Fibroblast of skin of right biceps (primary cell): ENCODE measurements around the gene MTM1.

Experiments
- DNase-seq: peaks from one replicate; pipeline ENCODE4 v3.0.0-alpha.2; 2013

MTM1 gene

DNA sequence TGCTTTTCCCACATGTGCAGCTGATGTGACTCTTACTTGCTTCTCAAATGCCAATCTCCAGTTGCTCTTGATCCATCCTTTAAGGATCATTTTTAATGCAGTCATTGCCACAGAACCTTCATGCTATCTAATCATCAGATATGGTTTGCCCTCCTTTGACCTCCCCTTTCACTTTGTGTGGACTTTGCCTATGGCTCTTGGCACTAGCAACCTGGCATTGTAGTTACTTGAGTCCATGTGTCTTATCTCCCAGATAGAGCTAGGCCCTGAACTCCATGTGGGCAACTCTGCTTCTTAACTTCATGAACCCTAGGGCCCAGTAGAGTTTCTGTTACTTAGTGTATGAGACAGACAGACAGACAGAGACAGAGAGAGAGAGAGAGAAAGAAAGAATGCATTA, 41.6 kb downstream of the MTM1 start:
- no peak for DNase-seq

DNA sequence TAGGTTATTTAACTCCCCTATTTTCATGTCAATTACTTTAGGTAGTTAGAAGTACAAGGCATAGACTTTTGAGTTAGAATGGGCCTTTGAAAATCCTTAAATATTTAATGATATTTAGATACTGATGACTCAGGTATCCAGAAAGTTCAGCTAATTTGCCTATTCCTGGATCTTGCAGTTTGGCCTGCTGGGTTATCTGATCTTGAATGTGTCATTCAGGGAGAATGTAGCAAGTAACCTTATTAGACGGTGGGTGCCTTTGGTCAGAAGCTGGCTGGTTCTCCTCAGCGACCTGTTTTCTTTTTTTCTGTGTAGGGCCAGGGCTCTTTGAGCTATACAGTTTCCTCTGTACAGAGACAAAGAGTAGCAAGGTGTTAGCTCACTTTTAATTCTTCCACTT, 42.0 kb downstream of the MTM1 start:
- peak; percentile 4 for DNase-seq

DNA sequence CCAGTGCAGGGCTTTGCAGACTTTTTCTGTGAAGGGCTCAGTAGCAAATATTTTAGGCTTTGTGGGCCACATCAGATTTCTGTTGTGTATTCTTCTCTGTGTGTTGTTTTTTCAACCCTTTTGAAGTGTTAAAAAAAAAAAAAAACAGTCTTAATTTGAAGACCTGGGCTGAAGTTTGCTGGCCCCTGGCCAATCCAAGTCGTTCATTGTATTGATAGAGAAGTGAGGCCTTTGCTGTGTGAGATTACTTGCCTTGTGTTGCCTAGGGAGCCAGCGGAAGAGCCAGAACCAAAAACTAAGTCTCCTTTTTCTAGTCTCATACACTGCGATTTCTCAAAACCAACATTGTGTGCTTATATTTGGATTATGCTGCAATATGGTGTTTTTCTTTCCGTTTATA, 46.9 kb downstream of the MTM1 start:
- no peak for DNase-seq

DNA sequence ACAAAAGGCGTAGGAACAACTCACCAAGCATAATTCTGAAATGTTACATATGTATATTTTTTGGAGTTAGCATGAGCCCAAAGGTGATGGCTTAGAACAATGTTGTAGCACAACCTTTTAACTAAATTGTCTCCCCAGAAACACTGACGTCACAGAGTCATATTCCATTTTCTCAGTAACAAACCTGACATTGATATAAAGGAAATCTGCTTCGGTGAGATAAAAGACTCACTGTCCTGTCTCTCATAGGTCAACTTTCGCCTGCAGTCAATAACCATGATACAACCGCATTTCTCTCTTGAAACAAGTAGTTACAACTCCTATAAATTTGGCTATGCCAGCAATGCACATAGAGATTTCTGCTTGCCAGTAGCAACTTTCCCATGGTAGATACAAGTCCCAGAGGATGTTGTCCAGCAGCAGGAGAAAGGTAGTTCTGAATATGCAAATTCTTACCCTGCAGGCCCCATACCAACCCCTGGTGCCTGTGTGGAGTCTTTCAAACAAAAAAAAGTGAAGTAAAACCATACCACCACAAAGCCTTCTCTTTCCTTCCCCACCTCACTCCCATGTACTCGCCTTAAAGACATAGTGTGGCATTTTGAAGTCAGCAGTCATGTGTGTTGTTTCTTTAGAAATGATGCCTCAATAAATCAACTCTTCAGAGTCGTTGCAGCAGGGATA, 47.9 kb downstream of the MTM1 start:
- DNase-seq: no peak

DNA sequence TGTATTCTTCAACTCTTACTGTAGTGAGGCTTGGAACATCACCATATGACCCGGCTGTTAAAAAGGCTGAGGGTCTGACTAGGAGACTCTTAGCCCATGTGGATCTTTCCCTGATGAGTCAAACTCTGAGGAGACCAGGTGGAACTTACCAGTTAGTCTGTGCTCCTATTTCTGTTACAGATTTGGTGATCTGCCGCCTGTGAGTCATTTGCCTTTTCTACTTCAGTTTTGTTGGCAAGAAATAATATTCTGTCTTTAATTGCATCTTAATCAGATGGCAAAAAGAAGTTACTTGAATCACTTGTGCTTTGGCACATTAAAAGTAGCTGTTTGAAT, 48.4 kb downstream of the MTM1 start:
- peak; percentile 2 for DNase-seq

DNA sequence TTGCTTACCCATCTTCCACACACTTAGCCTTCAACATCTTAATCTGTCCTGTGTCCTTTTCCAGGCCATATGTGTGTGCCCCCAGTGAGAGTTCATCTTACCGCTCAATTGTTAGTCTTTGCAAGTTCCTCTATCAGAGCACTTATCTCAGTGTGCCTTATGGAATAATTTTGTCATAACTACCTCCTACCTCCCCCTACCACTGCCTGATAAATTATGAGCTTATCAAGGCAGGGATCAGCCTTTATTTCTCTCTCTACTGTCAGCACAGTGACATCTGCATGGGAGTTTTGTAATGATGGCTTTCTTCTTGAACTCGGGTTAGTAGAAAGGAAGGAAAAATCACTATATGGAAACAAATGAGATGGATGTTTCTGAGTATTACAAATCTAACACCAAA, 53.2 kb downstream of the MTM1 start:
- no peak for DNase-seq

DNA sequence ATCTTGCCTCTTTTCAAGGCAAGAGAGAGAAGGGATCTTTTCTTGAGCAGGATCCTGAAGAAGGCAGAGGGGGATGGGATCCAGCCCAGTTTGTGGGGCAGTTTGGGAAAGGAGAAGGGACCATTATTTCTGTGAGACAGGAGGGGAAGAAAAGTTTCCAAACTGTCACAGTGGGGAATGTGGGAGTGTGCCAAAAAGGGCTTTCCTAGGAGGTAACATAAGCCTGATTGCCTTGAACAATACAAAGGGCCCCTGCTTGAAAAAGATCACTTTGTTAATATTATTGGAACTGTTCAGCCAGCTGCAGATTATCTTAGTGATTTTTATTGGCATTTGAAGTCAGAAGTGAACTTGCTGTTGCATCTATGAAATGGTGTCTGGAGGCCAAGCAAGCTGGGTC, 55.2 kb downstream of the MTM1 start:
- DNase-seq: no peak

DNA sequence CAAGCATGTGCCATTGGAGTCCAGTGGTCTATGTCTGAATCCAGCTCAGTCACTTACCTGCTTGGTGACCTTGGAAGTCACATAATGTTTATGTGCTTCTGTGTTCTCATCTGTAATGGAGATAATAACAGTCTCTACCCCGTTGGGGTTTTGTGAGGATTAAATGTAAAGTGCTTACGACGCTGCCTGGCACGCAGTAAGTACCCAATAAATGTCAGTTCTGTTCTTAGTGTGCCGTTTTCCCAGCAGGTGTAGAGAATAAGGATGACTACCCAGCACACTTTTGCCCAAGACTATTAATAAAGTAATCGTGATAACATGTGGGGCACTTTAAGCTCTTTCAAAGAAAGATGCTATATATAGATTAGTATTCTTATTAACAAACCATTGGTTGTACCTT, 56.7 kb downstream of the MTM1 start:
- no peak for DNase-seq

DNA sequence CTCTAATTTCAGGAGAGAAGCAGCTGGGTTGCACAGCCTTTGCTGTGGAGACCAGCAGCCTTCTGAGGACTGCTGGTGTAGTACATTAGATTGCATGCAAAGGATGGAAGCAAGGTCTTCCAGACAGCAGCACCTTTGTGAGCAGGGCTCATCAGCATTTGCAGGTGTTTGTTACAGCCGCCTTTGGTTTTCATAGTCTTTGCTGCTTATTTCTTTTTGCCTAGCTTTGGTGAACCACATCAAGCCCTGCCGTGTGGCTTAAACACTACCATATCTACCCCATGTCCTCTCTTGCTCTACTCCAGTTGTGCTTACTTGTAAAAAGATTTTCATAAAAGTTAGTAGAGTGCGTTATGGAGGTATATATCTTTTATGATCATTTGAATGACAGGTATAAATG, 57.5 kb downstream of the MTM1 start:
- no peak for DNase-seq

DNA sequence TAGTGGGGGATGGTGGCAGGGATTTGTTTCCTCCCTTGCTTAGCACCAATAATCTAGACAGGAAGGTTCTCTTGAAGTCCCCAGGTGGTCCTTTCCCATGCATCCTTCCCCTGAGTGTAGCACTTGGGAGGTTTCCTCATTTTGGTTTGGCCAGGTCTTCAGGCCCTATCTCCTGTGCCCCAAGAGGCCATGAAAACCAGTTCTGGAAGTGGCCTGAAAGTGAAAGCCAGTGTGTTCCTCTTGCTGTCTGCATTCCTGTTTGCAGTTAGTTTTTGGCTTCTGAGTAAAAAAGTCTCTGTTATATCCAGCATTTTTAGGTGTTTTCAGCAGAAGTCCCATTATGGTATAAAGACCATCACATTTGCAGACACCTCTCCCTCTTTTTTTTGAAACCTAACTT, 59.5 kb downstream of the MTM1 start:
- DNase-seq: no peak

DNA sequence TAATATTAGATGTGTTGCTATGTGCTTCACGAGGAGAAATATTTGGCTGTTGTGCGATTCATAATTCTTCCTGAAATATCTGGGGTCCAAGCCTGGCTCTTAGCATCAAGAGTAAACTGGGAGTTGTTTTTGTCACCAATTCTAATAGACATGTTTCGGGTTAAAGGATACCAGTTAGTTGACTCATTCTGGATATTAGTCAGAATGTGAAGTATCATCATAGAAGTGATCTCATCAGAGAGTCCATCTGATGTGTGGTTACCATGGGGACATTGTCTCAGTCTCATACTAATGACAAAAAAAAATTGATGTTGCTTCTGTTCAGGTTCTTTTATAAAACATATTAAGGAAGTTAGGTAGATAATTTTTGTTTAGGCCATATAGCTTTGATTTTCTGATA, 67.5 kb downstream of the MTM1 start:
- DNase-seq: peak; percentile 81

DNA sequence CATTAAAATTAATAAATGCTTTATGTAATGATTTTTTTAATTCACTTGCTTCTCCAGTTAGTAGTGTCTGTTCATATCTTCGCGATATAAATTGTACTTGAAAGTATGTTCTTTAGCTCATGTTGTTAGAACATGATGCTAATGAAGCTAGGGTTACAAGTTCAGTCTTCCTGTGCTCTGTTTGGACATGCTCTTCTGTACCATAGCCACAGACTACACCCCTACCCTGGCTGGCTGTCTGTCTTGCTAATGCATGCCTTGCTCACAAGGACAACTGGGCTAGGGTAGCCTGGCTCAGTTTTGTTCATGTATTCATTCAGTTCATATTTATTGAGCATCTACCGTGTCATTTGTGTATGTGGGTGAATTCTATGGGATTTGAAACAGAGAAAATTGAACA, 74.0 kb downstream of the MTM1 start:
- DNase-seq: no peak

DNA sequence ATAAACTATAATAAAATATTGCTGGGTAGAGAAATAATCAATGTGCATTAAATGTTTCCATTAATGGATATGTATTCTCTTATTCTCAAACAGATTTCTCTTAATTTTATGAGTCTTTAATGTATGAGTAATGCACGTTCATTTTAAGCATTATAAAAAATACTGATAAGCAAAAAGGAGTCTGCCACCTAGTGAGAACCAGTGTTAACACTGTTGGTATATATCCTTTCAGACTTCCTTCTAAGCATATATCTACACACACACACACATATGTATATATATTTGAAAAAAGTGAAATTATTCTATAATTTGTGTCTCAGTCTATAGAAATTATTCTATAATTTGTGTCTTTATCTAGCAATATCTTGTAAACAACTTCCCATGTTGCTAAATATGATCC, 74.8 kb downstream of the MTM1 start:
- DNase-seq: peak; percentile 4

DNA sequence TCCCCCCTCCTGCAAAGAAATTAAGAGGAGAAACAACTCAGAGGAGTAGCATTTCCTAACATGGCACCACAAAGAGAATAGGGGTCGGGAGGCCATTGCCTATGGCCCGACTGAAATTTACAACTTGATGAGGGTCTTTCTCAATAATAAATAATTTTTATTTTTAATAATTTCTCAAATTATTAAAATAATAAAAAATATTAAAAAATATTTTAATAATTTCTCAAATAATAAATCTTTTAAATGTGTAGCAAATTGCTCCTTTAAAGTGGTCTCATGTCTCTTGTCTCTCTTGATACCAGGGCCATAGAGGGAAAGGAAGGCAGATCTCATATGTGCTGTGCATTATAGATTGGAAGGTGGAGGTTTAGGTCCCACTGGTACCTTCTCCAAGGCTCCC, 75.5 kb downstream of the MTM1 start:
- DNase-seq: no peak

DNA sequence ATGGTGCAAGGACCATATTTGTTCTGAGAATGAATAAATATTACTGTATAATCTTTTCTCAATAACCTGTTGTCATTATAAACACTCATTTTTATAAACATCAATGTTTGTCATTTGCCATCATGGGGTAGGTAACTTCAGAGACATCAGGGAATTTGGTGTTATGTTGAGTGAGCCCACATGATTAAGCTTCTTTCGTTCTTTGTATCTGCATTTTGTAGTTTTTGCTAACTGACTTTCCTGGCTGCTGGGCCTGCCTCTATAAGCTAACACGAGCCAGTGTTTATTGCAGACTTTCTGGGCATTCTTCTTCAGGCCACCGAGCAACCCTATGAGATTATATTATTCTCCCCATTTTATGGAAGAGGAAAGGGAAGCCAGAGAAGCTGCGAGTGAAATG, 76.0 kb downstream of the MTM1 start:
- no peak for DNase-seq

DNA sequence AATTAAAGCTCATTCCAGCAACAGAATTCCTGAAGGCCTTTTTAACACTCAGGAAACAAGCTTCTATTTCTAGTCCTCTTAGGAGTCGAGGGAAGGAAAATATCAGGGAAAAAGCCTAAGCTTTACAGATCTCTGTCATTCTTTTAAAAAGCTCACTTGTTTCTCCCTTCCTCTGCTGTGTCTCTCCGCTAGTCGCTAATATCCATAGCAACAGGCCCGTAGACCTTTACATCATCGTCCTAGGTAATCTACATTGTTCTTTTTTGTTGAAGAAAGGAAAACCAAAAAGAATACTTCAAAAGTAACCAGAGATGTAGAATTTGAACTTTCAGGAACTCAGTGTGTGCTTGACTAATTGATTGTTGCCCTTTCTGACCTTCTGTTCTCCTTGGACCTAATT, 78.9 kb downstream of the MTM1 start:
- DNase-seq: no peak

DNA sequence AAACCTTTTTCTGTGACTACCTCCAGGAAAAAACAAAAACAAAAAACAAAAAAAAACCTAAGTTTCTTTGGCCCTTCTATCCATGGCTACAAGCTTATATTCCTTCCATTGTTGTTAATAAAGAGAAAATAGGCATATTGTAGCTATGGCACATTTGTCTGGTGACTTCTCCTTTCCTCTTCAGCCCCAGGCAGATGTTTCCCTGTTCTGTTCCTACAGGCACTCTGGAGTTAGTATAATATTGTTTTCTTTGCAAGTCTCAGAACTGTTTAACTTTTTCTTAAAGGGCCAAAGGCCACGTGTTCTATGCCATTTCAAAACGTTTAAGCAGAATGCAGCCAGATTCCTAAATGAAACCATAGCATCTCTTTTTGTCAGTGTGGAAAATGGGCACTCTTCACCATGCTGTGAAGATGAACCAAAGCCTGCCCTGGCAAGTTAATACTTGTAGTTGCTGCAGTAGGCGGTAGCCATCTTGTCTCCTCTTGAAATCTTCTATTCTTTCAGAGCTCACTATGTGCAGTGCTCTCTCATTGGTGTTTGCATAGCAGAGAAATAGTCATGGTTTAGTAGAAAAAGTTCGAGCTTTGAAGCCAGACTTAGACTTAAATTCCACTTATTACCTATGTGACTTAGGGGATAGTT, 80.0 kb downstream of the MTM1 start:
- DNase-seq: no peak

DNA sequence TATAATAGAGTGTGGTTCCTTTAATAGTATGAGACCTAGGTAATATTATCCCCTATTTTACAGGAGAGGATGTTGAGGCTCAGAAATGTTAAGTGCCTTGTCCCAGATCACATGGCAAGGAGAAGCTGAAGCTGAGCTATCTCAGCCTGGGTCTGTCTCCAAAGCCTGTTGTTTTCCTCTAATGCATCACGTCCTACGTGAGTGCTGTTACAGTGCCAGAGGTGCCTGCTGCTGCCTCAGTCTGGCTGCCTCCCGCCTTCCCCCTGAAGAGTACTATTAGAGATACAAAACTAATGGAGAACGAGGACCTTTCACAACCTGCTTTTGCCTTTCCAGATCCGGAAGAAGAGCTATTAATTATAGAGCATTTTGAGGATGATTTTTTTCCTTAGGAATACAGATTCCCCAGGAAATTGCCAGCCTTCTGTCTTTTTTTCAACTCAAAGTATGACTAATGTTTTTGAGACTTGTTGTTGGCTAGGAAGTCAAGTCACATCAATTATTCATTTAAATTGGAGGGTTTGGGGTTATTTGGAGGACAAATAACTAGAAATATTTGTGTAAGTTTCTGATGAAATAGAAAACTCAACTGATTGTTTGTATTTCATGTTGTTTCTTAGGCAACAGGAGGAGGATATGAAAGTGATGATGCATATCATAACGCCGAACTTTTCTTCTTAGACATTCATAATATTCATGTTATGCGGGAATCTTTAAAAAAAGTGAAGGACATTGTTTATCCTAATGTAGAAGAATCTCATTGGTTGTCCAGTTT, 80.9 kb downstream of the MTM1 start:
- peak; percentile 61 for DNase-seq

DNA sequence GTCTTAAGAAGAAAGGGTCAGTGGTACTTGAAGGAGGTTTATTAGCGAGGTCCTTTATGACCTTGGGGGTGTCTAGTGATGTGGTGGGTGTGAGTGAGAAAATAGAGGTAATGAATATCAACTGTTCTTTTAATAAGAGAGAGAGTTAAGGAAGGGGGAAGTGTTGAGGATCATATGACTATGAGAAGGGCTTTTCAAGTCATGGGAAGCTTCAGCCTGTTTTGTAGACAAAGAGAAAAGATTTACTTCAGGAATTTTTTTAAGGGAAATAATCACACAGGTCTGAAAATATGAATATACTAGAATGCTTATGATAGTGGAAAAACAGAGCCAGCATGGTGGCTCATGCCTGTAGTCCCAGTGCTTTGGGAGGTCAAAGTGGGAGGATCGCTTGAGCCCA, 83.5 kb downstream of the MTM1 start:
- no peak for DNase-seq

DNA sequence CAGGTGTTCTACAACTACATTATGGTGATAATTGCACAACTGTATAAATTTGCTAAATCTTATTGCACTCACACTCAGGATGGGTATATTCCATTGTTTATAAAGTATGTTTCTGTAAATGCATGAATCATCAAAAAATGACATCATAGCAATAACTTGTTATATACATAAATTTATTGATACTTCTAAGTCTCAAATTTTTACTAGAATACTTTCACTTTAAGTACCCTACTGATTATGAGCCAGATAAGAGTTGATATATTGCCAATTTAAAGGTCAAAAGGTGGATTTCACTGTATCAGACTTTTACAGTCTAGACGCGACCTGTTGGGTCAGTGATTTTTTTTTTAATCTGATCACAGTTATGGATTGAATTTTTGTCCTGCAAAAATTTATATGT, 87.4 kb downstream of the MTM1 start:
- no peak for DNase-seq

DNA sequence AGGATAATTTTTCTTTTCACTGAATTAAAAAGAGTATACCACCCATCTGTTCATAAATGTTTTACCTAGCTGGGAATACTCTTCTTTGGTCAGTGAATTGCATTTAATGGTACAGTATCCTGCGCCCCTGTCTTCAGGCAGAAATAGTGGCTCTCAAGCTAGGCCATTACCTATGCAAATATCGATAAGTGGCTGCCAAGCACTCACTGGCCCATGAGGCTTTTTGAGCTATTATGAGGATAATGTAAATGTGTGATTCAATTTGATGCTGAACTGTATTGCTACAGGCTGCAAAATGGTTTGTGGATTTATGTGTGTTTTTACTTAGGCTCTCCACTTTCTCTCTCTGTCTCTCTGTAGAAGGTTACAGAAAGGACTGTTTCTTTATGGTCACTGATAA, 94.7 kb downstream of the MTM1 start:
- no peak for DNase-seq

DNA sequence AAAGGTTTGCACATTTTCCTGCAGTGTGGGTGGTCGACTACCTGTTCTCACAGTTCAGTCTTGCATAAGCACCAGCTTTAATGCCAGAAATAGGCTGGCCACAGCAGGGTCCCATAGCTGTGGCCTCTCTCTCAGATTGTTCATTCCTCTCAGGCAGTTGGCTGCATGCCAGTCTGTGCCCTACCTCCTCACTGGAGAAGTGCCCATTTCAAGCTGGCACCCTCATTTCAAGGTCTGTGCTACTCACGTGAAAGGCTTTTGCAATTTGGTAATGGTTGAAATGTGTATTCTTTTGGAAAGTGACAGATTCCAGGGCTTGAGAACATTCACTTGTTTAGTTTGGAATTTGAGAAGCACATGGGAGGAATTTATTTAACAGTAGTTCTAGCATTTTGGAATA, 95.9 kb downstream of the MTM1 start:
- DNase-seq: peak; percentile 10

DNA sequence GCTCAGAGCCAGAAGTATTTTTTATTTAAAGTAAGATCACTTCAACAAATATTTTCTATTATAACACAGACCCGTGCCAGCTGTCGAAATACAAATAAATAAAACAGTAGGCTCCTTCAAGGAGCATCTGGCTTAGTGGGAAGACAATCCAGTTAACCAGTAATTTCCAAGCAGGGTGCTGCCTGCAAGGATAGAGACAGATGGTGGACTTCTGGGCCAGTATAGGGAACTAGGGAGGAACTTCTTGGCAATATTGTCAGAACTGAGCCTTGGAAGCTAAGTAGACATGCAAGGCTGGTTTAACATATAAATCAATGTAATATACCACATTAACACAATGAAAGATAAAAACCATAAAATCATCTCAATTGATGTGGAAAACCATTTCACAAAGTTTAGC, 107.8 kb downstream of the MTM1 start:
- no peak for DNase-seq

DNA sequence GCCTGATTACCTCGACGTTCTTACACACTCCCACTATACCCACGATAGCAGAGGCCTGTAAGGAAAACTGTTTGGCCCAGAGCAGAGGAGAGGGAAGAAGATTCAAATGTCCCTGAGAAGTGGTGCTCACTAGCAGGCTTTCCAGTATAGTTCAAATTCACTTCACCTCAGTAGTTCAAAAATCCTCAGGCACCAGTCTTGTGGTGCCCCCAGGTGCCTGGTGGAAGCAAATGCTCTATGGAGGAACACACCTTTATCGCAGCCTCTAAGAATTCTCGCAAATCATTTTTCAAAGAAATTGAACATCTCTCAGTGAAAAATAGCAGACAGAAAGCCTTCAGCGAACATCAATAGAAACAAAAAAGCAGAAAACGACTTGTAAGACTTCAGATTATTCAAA, 112.6 kb downstream of the MTM1 start:
- DNase-seq: no peak

DNA sequence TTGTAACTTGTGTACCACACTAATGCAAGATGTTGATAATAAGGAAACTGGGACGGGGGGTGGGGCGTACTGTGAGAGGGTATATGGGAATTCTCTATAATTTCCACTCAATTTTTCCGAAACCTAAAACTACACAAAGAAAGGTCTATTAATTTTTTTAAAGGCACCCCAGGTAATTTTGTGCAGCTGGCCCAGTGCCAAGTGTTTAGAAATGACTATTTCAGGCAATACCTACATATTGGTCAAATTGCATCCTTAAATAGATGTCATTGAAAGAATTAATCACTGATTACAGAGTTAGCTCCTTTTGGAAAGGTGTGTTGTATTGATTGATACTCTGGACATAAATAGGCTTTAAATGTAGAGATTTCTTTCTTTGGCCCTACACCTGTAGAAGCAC, 114.7 kb downstream of the MTM1 start:
- no peak for DNase-seq
